Subcutaneous adipose tissue (tissue), 4 donors: Measurements from ENCODE around the gene C2CD2. TPM values are rescaled to one million over a fixed set of nuclear protein-coding genes. Genes with fewer than 3 reads are reported as not detected.

Experiments used
- CTCF ChIP-seq: fragments of 450-650 bp; IDR thresholded peaks from one replicate; pipeline ENCODE4 v1.5.1; 2016; ENCODE audit warnings: low read depth, mild to moderate bottlenecking, control low read depth, antibody characterized with exemption, moderate library complexity
- total RNA-seq, 4 donors: library from RNA; depleted of rRNA; stranded (reverse); fragments of >200 nt; gene quantifications; one replicate each; pipeline ENCODE4 v1.1.0, GENCODE V29; 2016

C2CD2 gene
- total RNA-seq, 4 donors from 2014 or later: 84.1 to 151 (median 128) TPM

GRCh38 chr21:41967708-41968107, 13.9 kb upstream of the C2CD2 start:
- TF ChIP-seq CTCF: no peak

- no peak for TF ChIP-seq CTCF
These were observed 13.2 kb upstream of the C2CD2 start for GRCh38 chr21:41966872-41967621.

- TF ChIP-seq CTCF: no peak
These were observed 12.4 kb upstream of the C2CD2 start for GRCh38 chr21:41966041-41966833.

GRCh38 chr21:41965461-41966013, 11.7 kb upstream of the C2CD2 start:
- TF ChIP-seq CTCF: no peak

GRCh38 chr21:41965045-41965444, 11.2 kb upstream of the C2CD2 start:
- no peak for TF ChIP-seq CTCF

GRCh38 chr21:41964171-41964570, 10.4 kb upstream of the C2CD2 start:
- TF ChIP-seq CTCF: no peak

GRCh38 chr21:41962425-41962966, 8.7 kb upstream of the C2CD2 start:
- no peak for TF ChIP-seq CTCF
